AG04450 (cell line): Measurements from ENCODE around the gene CHST5. TPM values are rescaled to one million over a fixed set of nuclear protein-coding genes. Genes with fewer than 3 reads are reported as not detected.

Experiments used
- CTCF ChIA-PET: fragments of 300-600, 350-600 bp; formaldehyde crosslinking; extraction: SDS; loops from one replicate; lab custom pipeline; 2022; ENCODE audit warnings: antibody characterized with exemption, inconsistent platforms; lab: Charles Lee
- POLR2A ChIA-PET: fragments of 350-600 bp; formaldehyde crosslinking; extraction: SDS; loops from one replicate; lab custom pipeline; 2021; ENCODE audit warnings: antibody characterized with exemption, inconsistent platforms; lab: Yijun Ruan, JAX
- DNase-seq: peaks from one replicate; pipeline ENCODE4 v3.0.0-alpha.2; 2011; ENCODE audit warnings: low read depth, low spot score
- H3K27ac ChIP-seq: one replicate; pipeline ENCODE4 v1.5.1; 2012; ENCODE audit warnings: low read depth, low read length, control low read depth
- H3K27me3 ChIP-seq: one replicate; pipeline ENCODE4 v1.6.0; 2012; ENCODE audit warnings: low read length; ENCODE audit not compliant: control insufficient read depth, insufficient read depth
- H3K4me3 ChIP-seq: 2 replicates; pipeline ENCODE4 v1.5.1; 2011; ENCODE audit warnings: mild to moderate bottlenecking, low read depth, low read length, control low read depth
- H3K9me3 ChIP-seq: 2 replicates; pipeline ENCODE4 v1.5.1; 2012; ENCODE audit warnings: low read length; ENCODE audit not compliant: control insufficient read depth, insufficient read depth
- polyA plus RNA-seq: library from polyadenylated mRNA; depleted of rRNA; stranded (reverse); fragments of >200 nt; gene quantifications from 2 replicates; pipeline ENCODE4 v1.2.3, GENCODE V29; 2011
- TF ChIP-seq, protein P1 (sequence below): IDR thresholded peaks from 2 replicates; pipeline ENCODE4 v1.5.1; 2011; ENCODE audit warnings: low read depth, low read length, control low read depth, inconsistent platforms

The CHST5 gene
- polyA plus RNA-seq, 1 experiment, result not detected

DNA sequence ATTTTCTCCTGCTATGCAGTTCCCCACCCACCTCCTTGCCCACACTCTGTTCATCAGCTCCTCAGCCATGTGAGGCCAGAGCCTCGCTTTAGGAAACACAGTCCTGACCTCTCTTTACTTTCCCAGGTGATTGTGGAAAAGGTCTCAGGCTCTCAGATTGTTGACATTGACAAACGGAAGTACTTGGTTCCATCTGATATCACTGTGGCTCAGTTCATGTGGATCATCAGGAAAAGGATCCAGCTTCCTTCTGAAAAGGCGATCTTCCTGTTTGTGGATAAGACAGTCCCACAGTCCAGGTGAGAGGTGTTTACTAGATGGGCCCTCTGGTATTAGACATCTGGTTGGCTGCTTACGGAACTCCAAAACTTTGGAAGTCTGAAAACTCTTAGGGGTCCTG is 32.0 kb upstream of the CHST5 start:
- peaks cover 4% of the 10 kb centered on the region for H3K27me3 ChIP-seq
- DNase-seq, result no peak
- no peak overlapping the region for H3K4me3 ChIP-seq
- H3K9me3 ChIP-seq, result no peaks in the 10 kb centered on the region; the same call in 1 of the 2 replicates
- ChIA-PET CTCF (interaction anchor here (1.5 to 6.0 kb wide), 4 partner anchors 23 to 368 kb away, joined by 4 to 31 read pairs (median 8); partner anchors contain the start of gene TMEM170A), POLR2A (interaction anchor here (0.6 kb wide), 1 partner anchor 72 kb away, joined by 6 read pairs; no protein-coding TSS in a partner anchor)
- TF ChIP-seq, protein P1, sequence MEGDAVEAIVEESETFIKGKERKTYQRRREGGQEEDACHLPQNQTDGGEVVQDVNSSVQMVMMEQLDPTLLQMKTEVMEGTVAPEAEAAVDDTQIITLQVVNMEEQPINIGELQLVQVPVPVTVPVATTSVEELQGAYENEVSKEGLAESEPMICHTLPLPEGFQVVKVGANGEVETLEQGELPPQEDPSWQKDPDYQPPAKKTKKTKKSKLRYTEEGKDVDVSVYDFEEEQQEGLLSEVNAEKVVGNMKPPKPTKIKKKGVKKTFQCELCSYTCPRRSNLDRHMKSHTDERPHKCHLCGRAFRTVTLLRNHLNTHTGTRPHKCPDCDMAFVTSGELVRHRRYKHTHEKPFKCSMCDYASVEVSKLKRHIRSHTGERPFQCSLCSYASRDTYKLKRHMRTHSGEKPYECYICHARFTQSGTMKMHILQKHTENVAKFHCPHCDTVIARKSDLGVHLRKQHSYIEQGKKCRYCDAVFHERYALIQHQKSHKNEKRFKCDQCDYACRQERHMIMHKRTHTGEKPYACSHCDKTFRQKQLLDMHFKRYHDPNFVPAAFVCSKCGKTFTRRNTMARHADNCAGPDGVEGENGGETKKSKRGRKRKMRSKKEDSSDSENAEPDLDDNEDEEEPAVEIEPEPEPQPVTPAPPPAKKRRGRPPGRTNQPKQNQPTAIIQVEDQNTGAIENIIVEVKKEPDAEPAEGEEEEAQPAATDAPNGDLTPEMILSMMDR, result no peak
- H3K27ac ChIP-seq, result no peak overlapping the region

DNA sequence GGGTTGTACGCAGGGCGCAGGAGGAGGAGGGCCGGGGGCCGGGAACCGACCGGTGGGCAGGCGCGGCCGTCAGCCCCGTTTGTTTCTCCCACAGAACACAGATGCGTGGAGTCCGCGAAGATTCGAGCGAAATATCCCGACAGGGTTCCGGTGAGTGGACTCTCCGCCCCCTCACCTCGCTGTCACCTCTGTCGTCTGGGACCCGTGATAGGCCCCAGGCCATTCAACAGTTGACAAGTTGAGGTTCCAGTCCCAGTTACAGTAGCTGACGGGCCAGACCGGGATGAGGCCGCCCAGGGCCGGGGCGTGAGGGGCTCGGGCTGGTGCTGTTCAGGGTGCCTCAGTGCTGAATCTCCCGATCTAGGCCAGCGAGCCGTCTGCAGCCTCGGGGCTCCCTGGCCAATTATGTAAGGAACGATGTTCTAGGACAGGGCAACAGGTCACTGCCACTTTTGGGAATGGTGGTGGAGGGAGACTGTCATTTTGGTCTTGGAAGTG is 30.9 kb upstream of the CHST5 start:
- H3K4me3 ChIP-seq, result peak overlapping the region; percentile 84
- TF ChIP-seq, protein P1, result no peak
- DNase-seq, result no peak
- H3K9me3 ChIP-seq, result no peaks in the 10 kb centered on the region; the same call in 1 of the 2 replicates
- POLR2A ChIA-PET, result interaction anchor here (0.5 to 0.9 kb wide), 2 partner anchors 56 to 488 kb away, joined by 5 read pairs; partner anchors contain the start of gene ADAT1
- CTCF ChIA-PET, result interaction anchor here (2.2 to 6.0 kb wide), 2 partner anchors 24 to 50 kb away, joined by 7 to 31 read pairs; no protein-coding TSS in a partner anchor
- peaks cover 8% of the 10 kb centered on the region for H3K27me3 ChIP-seq
- no peak overlapping the region for H3K27ac ChIP-seq

DNA sequence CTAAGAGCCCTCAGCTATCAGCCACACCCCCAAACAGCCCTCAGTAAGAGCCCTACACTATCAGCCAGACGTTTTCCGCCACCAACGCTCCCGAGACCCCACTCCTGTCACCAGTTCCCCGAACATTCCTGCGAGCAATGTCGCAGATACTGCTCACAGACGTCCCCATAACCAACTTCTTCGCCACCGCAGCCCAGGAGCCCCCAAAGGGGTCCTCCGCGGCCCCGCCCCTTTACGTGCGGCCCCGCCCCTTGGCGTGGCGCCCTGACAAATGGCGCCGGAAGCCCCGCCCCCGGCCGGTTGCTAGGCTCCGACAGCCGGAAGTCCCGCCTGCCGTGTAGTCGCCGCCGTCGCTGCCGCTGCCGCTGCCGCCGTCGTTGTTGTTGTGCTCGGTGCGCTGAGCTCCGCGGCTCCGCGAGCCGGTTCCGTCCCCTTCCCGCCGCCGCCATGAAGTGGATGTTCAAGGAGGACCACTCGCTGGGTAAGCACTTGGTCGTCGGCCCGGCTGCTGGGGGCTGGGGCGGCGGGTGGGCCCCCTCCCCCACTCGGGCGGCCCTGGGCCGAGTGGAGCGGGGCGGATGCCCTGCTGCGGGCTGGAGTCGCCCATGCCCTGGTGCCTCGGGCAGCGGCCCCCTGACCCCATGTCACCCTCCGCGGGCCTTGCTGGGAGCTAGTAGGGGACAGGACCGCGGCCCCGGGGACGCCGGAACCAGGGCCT is 30.3 kb upstream of the CHST5 start, which contains the start of gene GABARAPL2:
TSS of gene GABARAPL2 (plus strand) at position 340 of the 718 bp plus-strand sequence. CDS start at position 448, 108 bp downstream.
- DNase-seq, result no peak
- peaks cover 8% of the 10 kb centered on the region for H3K27me3 ChIP-seq
- TF ChIP-seq, protein P1, result no peak
- CTCF ChIA-PET, result interaction anchor here (0.9 to 6.0 kb wide), 4 partner anchors 10 to 366 kb away, joined by 3 to 31 read pairs (median 5); partner anchors contain the start of gene TMEM231
- peak within 1 kb of the TSS; percentile 84 for H3K4me3 ChIP-seq
- POLR2A ChIA-PET, result interaction anchor here (0.5 to 0.9 kb wide), 2 partner anchors 57 to 488 kb away, joined by 5 read pairs; partner anchors contain the start of gene ADAT1
- H3K27ac ChIP-seq, result peak within 1 kb of the TSS; percentile 39
- no peaks in the 10 kb centered on the region; the same call in 1 of the 2 replicates for H3K9me3 ChIP-seq

DNA sequence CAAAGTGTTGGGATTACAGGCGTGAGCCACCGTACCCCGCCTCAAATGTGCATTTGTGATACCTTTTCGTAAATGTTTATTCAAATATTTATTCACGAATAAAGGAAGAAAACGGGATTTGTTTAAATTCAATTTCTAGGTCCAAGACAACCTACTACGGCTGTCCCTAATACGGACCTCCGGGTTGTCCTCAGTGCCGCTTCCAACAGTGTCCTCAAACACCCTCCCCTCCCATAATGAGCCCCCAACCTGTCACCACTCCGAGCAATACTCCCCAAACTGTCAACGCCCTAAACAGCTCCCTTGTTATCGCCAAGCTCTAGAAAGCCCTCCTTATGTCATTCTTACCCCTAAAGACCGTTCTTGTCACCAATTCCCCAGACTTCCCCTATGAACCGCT is 29.7 kb upstream of the CHST5 start:
- H3K9me3 ChIP-seq, result no peaks in the 10 kb centered on the region; the same call in 1 of the 2 replicates
- POLR2A ChIA-PET, result interaction anchor here (0.9 kb wide), 1 partner anchor 57 kb away, joined by 5 read pairs; the partner anchor contains the start of gene ADAT1
- peaks cover 8% of the 10 kb centered on the region for H3K27me3 ChIP-seq
- peak overlapping the region; percentile 84 for H3K4me3 ChIP-seq
- no peak for DNase-seq
- peak overlapping the region; percentile 39 for H3K27ac ChIP-seq
- TF ChIP-seq, protein P1, result no peak
- CTCF ChIA-PET, result interaction anchor here (0.9 to 6.0 kb wide), 3 partner anchors 10 to 366 kb away, joined by 3 to 31 read pairs (median 3); partner anchors contain the start of gene TMEM231
